ENCODE results near the gene LRRC28. TPM values are rescaled to one million over a fixed set of nuclear protein-coding genes. Genes with fewer than 3 reads are reported as not detected.
A peak's percentile ranks its signal among the peaks of the same experiment; 100 is the strongest.

LRRC28 gene
- total RNA-seq, 1 donor from 2014 or later: 7.4 TPM

DNA sequence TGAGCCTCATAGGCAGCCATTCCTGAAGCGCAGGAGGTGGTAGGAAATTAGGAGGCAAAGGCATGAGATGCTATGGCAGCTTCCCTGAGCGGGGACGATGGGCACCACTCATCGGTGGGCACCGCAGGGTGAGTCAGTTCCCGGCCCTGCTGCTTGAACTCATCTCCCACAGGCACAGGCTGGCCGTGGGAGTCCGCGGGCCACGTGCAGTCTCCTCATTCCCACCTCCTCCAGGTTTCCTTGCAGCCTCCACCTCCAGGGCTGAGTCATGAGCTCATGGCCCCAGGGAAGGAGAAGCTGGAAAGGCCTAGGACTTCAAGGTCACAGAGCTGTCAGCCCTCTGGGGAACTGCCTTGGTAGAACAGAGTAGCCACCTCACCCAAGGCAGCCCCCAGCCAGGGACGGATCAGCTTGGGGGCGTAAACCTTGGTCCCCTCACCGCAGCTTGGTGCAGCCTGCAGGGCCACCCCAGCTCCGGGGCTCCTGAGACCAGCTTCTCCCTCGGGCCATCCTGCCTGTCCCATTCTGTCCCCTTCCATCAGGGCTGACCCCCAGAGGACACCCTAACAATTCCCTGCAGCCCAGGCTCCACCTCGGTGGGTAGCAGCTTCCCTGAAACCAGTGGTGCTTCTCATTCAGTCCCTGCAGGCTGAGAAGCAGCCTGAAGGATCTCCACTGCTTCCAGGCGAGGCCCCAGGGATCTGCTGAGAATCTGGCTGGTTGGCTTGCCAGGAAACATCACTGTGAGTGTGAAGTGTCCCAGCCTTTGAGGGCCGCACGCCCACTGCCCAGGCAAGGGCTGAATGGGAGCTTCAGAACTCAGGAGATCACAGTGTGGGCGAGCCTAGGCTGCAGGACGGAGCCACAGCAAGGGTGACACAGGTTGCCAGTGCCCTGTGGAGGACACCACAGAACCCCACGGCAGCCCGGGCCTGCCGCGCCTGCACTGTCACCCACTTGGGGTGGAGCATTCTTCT is 163.8 kb downstream of the LRRC28 start:
- no peak for DNase-seq (ENCODE audit: low read depth in 2 of 2)

DNA sequence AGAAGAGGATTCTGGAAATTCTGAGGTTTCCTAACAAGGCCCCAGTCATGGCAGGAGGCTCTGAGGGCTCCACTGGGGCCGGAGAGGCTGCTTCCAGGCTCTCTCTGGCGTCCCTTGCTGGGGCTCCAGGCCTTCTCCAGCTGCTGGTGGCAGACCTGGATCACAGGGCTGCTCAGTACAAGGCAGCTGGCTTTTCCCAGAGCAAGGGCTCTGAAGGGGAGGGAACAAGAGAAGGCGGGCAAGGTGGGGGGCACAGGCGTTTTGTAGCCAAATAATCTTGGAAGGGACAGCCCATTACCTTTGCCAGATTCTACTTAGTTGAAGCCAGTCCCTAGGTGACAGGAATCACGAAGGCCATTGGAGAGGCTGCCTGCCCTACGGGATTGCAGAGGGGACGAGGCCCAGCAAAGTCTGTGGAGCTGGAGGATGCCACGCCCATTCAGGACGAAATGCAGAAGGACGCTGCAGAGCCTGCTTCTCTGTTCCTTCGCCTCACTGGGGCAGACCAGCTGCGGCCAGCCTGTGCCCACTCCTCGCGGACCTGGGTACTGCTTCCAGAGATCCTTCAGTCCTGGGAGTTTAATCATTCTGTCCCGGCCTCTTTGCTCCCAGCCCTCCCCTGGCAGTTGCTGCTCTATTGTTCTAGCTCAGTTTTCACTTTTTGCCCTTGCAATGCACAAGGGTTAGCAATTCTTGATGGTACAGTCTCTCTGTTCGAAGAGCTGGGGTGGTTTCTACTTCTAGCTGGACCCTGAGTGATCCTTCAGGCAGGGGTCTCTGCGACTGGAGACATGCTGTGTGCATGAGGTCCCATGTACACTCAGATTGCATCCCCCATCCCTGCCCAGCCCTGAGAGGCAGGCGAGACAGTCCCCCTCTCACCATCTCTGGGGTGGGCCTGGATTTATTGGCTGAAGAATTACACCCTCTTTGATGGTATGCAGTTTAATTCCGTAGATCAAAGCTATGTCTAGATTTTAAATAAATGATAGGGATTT is 165.2 kb downstream of the LRRC28 start:
- DNase-seq (ENCODE audit: low read depth in 2 of 2): no peak

DNA sequence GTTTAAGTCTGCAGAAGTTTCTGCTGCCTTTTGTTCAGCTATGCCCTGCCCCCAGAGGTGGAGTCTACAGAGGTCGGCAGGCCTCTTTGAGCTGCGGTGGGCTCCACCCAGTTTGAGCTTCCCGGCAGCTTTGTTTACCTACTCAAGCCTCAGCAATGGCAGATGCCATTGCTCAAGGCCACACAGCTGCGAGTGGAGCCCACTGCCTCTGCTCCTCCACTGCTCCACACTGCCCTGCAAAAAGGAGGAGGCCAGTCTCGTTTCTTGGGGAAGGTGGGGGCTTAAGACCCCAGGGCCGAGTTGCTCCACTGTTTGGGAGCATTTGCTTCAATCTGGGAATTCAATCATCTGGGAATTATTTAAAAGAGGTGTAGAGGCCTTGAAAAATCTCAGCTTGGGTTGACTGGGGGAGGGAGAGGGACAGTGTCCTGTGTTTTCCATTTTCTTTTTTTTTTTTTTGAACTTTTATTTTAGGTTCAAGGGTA is 169.9 kb downstream of the LRRC28 start:
- no peak for DNase-seq (ENCODE audit: low read depth in 2 of 2)

DNA sequence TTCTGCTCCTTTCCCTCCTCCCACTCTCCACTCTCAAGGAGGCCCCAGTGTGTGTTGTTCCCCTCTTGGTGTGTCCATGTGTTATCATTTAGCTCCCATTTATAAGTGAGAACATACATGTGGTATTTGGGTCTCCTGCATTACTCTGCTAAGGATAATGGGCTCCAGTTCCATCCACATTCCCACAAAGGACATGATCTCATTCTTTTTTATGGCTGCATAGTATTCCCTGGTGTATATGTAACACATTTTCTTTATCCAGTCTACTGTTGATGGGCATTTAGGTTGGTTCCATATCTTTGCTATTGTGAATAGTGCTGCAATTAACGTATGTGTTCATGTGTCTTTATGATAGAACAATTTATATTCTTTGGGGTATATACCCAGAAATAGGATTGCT is 170.5 kb downstream of the LRRC28 start:
- DNase-seq (ENCODE audit: low read depth in 2 of 2): no peak

DNA sequence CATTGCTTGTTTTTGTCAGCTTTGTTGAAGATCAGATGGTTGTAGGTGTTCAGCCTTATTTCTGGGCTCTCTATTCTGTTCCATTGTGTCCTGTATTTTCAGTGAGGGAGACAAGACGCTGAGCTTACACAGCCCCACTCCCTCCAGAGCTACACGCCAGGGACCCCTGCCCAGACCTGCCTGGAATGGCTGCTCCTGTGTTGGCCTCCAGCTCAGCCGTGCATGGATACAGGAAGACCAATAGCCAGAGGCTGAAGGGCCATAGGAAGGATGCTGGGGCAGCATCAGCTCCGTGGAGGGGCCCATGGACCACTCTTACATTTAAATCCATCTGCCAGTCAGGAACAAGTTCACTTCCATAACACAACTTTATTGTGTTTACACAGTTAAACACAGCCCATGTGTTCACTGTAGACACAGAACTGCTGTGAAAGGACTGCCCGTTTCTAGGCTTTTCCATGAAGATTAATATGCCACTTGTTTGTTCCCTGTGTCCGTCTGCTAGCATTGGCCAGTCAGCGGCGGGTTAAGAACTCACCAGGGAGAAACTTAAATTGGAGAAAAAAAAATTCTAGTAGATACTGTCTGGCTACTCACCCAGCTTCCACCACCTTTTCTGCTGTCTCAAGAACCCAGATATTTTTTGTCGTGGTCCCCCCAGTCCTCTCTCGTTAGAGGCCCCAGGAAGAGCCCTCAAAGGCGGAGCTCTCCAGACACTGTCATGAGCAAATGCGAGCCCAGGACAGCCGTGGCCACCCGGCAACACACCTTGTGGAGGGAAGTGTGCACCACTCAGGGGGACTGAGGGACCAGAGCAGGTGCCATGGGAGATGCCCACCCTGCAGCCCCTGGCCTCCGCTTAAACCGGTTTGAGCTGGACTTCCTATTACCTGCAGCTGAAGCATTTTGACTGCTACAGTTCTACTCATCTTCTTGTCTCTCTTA is 172.2 kb downstream of the LRRC28 start:
- no peak for DNase-seq (ENCODE audit: low read depth in 2 of 2)

DNA sequence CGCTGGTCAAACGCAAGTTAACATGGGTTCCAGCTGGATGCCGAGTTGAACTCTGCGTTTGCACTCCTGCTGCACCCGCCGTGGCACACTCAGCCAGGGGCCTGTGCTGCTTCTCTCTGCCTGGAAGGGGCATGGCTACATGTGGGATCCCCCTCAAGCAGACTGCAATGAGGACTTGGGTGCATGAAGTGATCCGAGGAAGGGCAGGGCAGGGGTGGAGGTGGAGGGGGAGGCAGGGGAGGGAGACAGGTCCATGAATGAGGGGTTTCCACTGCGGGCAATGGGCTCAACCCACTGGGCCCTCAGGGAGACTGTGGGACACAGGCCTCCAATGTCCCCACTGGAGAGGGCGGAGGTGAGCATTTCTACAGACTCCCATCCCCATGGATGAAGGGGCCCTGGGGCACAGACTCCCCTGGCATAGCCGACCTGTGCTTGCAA is 172.9 kb downstream of the LRRC28 start:
- DNase-seq (ENCODE audit: low read depth in 2 of 2): no peak

DNA sequence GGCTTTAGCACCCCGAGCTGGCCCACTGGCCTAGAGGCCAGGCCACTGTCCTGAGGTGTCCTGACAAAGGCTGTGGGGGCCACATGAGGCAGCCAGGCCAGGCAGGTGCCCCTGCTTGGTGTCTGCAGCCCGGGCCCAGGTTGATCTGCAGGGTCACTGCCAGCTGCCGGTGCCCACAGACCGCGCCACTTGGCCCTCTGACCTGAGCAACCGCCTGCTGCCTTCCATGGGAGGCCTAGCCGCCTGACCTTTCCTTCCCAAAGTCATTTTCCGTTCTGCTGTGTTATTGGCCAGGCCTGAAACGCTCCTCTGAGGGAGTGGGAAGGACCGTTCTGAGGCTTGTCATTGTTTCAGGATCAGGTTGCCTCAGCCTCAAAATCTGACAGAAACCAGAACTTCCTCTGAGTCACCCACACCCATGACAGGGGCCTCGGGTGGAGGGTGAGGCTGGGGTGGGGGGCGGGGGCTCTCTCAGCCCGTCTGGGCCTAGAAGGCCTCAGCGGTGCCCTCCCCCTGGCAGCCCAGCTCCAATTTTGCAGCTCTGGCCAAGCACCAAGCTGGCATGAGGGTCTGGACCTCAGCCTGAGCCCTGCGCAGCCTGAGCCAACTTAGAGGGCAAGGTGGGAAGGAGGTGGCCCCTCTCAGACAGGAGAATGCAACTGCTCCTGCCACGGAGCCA is 173.8 kb downstream of the LRRC28 start:
- DNase-seq (ENCODE audit: low read depth in 2 of 2): peak; percentile 28 to 91

DNA sequence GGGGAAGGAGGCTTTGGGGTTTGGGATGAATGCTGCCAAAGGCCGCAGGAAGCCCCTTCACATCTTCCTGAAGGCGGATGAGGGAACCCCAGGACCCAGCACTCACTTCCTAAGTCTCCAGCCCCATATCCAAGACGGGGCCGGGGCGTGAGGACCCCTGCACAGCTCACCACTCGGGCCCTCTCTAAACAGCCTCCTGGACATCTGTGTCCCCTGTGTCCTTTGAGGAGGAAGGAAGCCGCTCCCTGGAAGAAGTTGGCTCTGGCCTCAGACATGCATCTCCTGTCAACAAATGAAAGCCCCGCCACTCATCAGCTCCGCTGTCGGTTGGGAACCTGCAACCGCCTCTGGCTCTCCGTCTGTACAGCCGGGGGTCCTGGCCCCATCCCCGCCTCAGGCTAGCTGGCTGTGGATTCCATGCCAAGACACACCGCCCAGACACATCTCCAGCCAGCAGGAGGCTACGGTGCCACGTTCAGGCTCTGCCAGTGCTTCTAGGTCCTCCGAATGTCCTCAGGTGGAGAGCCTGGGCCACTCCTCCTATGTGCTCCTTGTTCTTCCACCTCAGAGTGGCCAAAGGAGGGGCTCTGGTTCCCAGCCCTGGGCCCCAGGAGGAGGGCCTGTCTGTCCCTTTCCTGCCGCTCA is 174.5 kb downstream of the LRRC28 start:
- peak in 1 of 2 donors; percentile 54 for DNase-seq (ENCODE audit: low read depth in 2 of 2)

DNA sequence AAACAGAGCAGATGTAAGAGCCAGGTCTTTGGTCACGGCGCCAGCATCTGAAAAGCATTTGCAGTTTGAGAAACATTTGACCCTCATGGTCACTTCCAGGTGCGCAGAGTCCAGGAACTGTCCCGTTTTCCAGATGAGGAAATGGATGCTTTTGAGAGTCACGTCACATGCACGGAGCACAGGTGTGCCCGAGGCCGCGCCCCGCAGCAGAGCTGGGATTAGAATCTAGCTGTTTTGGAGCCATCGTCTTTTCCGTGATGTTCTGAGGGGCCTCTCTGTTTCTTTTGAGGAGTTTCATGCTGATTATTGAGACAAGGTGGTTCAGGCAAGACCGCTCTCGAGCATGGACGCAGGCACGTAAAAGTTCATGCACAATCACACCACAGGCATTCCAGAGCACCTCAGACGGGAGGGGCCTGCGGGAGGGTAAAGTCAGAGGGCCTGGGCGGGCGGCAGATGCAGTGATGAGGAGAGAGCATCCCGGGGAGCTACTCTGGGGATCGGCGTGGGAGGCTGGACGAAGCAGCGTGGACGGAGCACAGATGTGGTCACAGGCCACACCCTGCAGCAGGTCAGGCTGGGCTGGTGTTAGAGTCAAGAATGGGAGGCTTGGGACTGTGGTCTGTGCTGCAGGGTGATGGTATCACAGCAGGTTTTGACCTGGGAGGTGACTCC is 175.3 kb downstream of the LRRC28 start:
- no peak for DNase-seq (ENCODE audit: low read depth in 2 of 2)

DNA sequence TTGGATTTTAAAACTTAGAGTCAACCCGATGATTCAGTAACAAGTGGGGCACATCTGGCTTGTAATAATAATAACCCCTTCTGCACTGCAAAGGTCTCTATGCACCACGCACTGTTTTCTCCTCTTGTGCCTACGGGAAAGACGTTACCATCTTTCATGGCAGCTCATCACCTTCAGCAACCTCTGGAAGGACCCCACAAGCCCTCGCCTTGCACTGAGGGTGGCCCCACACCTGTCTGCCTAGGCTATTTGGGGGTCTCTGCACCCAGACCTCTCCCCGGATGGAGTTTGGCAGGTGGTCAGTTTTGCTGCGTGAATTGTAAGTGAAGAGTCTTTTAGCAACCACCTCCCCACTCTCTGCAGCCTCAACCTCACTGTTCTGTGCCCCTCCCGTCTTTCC is 175.9 kb downstream of the LRRC28 start:
- DNase-seq (ENCODE audit: low read depth in 2 of 2): no peak

DNA sequence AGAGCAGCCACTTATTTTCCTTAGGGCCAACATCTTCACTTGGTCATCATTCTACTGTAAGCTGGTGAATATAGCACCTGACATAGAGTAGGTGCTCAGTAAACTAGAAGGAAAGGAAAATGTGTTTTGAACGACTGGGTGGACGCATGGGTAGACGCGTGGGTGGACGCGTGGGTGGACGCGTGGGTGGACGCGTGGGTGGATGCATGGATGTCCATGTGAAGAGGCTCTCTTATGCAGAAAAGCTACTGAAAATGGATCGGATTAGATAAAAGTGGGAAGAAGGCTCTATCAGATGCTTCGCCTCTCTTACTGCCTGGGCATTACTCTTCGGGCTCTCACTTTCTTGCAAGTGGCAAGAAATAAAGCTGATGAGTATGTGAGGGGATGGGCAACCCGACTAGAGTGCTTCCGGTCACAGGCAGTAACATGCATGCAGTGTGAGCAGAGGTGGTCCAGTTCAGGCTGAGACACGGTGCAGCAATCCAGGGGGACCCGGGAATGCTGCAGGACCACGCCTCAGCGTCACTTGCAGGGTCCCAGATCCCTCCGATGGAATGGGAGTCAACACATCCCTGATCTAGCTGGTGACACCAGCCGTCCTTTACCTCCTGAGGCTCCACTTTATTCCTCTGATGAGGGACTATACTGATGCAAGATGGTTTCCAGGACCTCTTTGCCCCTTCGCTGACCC is 176.5 kb downstream of the LRRC28 start:
- no peak for DNase-seq (ENCODE audit: low read depth in 2 of 2)

DNA sequence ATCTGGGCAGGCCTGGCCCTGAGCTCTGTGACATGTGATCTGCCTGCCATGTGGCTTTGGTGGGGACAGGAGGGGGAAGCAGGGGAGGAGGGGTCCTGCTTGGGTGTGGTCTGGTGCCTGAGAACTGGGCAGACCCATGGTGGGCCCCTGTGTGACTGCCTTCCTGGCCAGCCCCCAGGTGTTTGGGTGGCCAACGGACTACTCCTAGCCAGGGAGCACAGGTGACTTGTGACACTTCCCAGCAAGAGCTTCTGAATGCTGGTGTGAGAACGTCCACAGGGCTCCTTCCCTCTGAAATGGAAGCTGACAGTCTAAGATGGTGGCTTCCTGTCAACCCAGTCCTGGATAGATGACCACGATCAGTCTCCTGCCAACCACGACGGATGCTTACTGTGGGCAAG is 178.4 kb downstream of the LRRC28 start:
- no peak for DNase-seq (ENCODE audit: low read depth in 2 of 2)

DNA sequence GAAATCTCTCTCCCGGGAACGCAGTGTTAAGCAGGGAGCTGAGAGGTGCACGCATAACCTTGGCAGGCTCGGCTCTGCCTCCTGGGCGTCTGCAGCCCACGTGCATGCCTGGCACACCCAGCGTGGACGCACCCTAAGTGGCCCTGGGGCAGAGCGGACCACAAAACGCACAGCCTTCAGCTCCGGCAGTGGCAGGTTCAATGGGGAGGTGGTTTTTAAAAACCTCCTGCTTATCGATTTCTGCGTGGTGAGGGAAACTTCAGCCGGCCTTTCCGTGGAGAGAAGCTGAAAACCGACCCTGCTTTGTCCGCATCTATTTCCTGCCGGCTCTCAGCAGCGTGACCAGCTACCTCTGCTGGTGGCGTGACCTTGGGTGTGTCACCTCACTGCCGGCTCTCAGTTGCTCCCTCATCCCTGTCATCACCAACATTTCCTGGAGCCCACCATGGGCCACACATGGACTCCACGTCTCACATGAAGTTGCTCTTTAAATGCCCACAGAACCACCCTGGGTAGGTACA is 179.7 kb downstream of the LRRC28 start:
- no peak for DNase-seq (ENCODE audit: low read depth in 2 of 2)

DNA sequence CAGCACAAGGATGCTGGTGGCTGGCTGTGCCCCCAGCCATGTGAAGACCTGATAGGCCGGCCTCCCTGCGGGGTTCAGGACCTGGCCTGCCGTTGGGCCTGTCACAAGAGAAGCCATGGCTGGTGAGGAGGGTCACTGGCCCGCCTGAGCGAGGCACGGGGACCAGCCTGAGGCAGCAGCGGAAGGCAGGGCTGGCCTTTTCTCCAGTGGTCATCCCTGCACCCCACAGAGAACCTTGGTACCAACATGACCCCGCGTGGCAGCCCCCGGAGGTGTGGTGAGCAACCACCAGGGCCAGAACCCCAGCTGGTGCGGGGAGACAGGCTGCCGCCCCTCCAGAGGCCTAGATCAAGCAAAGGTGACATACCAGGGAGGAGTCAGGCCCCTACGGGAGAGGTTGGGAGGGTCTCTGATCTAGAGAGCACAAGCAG is 180.4 kb downstream of the LRRC28 start:
- no peak for DNase-seq (ENCODE audit: low read depth in 2 of 2)

DNA sequence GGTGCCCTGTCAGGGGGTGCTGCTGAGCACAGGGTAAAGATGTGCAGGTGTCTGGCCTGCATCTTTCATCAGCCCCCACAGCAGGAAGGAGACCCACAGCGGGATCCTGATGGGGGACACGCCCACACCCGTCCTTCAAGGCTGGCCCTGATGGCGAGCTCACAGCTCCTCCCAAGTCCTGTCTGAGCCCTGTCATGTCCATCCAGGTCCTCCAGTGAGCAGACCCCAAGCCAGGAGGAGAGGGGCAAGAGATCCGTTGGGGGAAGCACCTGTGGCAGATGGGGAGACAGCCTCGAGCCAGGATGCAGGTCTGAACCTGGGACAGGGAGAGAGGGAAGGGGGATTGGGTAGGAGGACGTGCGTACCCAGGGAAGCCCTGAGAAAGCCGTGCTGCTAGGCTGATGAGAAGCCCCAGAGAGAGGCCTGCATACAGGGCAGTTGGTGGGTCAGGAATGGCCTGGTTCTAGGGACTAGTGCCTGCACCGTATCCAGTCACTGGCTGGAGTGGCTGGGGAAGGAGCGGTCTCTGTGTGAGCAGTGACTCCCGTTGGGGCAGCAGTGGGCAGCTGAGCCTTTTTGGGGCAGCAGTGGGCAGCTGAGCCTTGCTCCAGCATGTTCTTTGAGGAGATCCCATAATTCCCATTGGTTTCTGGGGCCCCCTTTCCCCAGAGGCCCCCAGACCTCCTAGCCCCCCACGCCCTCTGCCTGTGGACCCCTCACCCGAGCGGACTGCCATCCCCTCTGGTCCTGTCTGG is 181.2 kb downstream of the LRRC28 start:
- no peak for DNase-seq (ENCODE audit: low read depth in 2 of 2)

DNA sequence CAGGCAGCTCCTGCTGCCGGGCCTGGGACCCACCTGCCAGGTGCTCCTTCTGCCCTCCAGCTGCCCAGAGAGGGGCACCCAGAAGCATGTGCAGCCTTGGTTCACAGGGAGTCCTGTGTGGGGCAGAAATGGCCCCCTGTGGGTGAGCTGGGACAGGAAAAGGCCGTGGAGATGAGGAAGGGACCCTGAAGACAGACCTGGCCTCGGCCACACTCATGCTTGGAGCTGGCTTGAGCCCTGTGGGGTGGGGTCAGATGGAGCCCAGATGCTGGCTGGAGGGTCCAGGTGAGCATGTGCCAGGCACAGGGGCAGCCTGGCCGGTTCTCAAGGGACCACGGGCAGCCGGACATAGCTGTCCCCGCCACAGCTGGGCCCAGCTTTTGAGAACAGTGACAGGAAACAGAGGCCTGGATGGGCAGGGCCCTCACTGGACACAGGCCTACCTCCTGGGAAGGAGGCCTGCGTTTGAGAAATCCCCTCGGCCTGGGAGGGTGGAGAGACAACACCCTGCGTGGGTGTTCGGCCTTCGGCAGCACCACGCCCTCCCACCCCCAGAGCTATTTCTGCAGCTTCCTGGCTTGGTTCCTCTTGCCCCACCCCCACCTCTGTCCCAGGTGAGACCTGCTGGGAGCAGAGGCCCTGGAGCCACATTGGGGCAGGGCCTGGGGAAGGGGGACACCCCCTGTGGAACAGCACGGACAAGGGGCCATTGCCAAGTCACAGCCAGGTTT is 181.9 kb downstream of the LRRC28 start:
- DNase-seq (ENCODE audit: low read depth in 2 of 2): no peak
